Measurements from ENCODE around the gene RAB24. TPM values are rescaled to one million over a fixed set of nuclear protein-coding genes. Genes with fewer than 3 reads are reported as not detected.
"Not testable (repeated sequence)": the region's sequence is repeated elsewhere in the genome, so short reads cannot be mapped to it uniquely, and the experiment has no call there.

The RAB24 gene
- total RNA-seq, 1 experiment from 2014 or later, result 11.4 TPM

GRCh38 chr5:177346820-177347219, 43.3 kb upstream of the RAB24 start:
- Histone ChIP-seq H3K9me3 (ENCODE audit: low read length) (no peaks in the 10 kb centered on the region), H3K27ac (ENCODE audit: low read length) (no peak overlapping the region), H3K79me2 (ENCODE audit: low read length) (peaks cover 85% of the 10 kb centered on the region), H3K36me3 (ENCODE audit: insufficient read depth, low read length) (peaks cover 12% of the 10 kb centered on the region; the same call in 1 of the 2 replicates), H3K4me2 (ENCODE audit: low read depth, low read length, poor library complexity, severe bottlenecking) (no peak overlapping the region), H4K20me1 (ENCODE audit: insufficient read depth, low read depth, low read length) (no peaks in the 10 kb centered on the region), H3K4me3 (ENCODE audit: low read length) (no peak overlapping the region), H3K27me3 (ENCODE audit: low read length) (no peaks in the 10 kb centered on the region), H2AFZ (ENCODE audit: low read length) (no peak overlapping the region), H3K4me1 (ENCODE audit: low read length) (peaks cover 20% of the 10 kb centered on the region), H3K9ac (ENCODE audit: low read length) (no peak overlapping the region; the same call in 1 of the 2 replicates), H3K9me2 (replicated peaks; ENCODE audit: insufficient read depth, low read length) (no peaks in the 10 kb centered on the region)
- DNase-seq, result no peak

GRCh38 chr5:177344891-177345290, 41.4 kb upstream of the RAB24 start:
- H3K9ac ChIP-seq (ENCODE audit: low read length), result no peak overlapping the region
- H3K27me3 ChIP-seq (ENCODE audit: low read length), result no peaks in the 10 kb centered on the region

DNA sequence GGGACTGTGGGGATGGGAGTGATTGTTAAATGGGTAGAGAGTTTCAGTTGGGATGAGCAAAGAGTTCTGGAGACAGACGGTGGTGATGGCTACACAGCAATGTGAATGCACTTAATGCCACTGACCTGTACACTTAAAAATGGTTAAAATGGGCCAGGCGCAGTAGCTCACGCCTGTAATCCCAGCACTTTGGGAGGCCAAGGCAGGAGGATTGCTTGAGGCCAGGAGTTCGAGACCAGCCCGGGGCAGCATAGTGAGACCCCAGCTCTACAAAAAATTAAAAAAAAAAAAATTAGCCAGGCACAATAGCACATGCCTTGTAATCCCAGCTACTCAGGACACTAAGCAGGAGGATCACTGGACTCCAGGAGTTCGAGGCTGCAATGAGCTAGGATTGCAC, 40.3 kb upstream of the RAB24 start:
- Histone ChIP-seq H3K36me3 (ENCODE audit: insufficient read depth, low read length) (peaks cover 18% of the 10 kb centered on the region; the same call in 1 of the 2 replicates), H4K20me1 (ENCODE audit: insufficient read depth, low read depth, low read length) (0 out of 2 replicates have a peak, but pooled peaks cover 3% of the 10 kb centered on the region)

More at GRCh38 chr5:177344891-177345290, 41.4 kb upstream of the RAB24 start:
- Histone ChIP-seq H3K4me3 (ENCODE audit: low read length) (no peak overlapping the region), H3K9me2 (replicated peaks; ENCODE audit: insufficient read depth, low read length) (no peaks in the 10 kb centered on the region), H3K79me2 (ENCODE audit: low read length) (peaks cover 81% of the 10 kb centered on the region), H3K4me2 (ENCODE audit: low read depth, low read length, poor library complexity, severe bottlenecking) (no peak overlapping the region), H3K27ac (ENCODE audit: low read length) (no peak overlapping the region), H2AFZ (ENCODE audit: low read length) (no peak overlapping the region), H3K9me3 (ENCODE audit: low read length) (no peaks in the 10 kb centered on the region), H3K36me3 (ENCODE audit: insufficient read depth, low read length) (peaks cover 18% of the 10 kb centered on the region; the same call in 1 of the 2 replicates), H3K4me1 (ENCODE audit: low read length) (peaks cover 12% of the 10 kb centered on the region), H4K20me1 (ENCODE audit: insufficient read depth, low read depth, low read length) (no peaks in the 10 kb centered on the region)
- DNase-seq, result no peak

GRCh38 chr5:177343000-177343399, 39.5 kb upstream of the RAB24 start:
- H3K27ac ChIP-seq (ENCODE audit: low read length); H3K4me1 ChIP-seq (ENCODE audit: low read length); DNase-seq; H3K9ac ChIP-seq (ENCODE audit: low read length); H3K27me3 ChIP-seq (ENCODE audit: low read length); H4K20me1 ChIP-seq (ENCODE audit: insufficient read depth, low read depth, low read length); H2AFZ ChIP-seq (ENCODE audit: low read length); H3K4me3 ChIP-seq (ENCODE audit: low read length); H3K9me2 ChIP-seq (replicated peaks; ENCODE audit: insufficient read depth, low read length); H3K9me3 ChIP-seq (ENCODE audit: low read length); H3K4me2 ChIP-seq (ENCODE audit: low read depth, low read length, poor library complexity, severe bottlenecking): not testable (repeated sequence)
- peaks cover 18% of the 10 kb centered on the region; the same call in 1 of the 2 replicates for H3K36me3 ChIP-seq (ENCODE audit: insufficient read depth, low read length)
- peaks cover 74% of the 10 kb centered on the region for H3K79me2 ChIP-seq (ENCODE audit: low read length)

More for the DNA sequence above, 40.3 kb upstream of the RAB24 start:
- Histone ChIP-seq H3K4me1 (ENCODE audit: low read length) (peaks cover under 1% of the 10 kb centered on the region; the same call in 1 of the 2 replicates), H3K9ac (ENCODE audit: low read length) (no peak overlapping the region), H3K4me3 (ENCODE audit: low read length) (no peak overlapping the region), H3K9me3 (ENCODE audit: low read length) (no peaks in the 10 kb centered on the region), H3K9me2 (replicated peaks; ENCODE audit: insufficient read depth, low read length) (no peaks in the 10 kb centered on the region), H3K4me2 (ENCODE audit: low read depth, low read length, poor library complexity, severe bottlenecking) (no peak overlapping the region), H3K27ac (ENCODE audit: low read length) (no peak overlapping the region), H2AFZ (ENCODE audit: low read length) (no peak overlapping the region), H3K27me3 (ENCODE audit: low read length) (no peaks in the 10 kb centered on the region), H3K79me2 (ENCODE audit: low read length) (peaks cover 81% of the 10 kb centered on the region)
- DNase-seq, result no peak

DNA sequence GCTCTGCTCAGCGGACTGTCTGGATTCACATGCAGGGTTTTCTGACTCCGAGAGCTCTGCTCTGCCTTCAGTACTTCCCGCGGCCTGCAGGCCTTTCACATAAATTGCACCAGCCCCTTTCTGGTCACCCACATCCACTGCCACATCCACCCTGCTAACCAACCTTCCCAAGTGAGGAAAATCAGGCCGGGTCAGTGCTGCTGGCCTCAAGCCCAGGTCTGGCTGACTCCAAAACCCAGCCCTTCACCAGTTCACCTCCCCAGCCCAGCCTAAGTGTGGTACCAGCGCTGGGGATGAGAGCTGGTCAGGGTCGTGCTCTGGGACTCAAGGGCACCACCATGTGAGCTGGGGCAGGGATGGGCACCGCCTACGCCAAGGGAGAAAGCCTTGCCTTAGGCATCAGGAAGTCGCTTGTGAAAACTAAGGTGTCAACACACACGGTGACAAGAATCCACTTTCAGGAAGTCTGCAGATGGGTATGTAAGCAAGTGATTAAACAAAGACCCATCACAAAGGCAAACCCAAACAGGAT, 35.7 kb upstream of the RAB24 start:
- Histone ChIP-seq H3K4me1 (ENCODE audit: low read length) (no peaks in the 10 kb centered on the region), H3K9me2 (replicated peaks; ENCODE audit: insufficient read depth, low read length) (no peaks in the 10 kb centered on the region), H2AFZ (ENCODE audit: low read length) (no peak overlapping the region), H3K4me3 (ENCODE audit: low read length) (no peak overlapping the region), H3K27me3 (ENCODE audit: low read length) (no peaks in the 10 kb centered on the region), H3K9ac (ENCODE audit: low read length) (no peak overlapping the region), H3K79me2 (ENCODE audit: low read length) (peaks cover 38% of the 10 kb centered on the region), H3K36me3 (ENCODE audit: insufficient read depth, low read length) (peaks cover 19% of the 10 kb centered on the region; the same call in 1 of the 2 replicates), H3K4me2 (ENCODE audit: low read depth, low read length, poor library complexity, severe bottlenecking) (no peak overlapping the region), H4K20me1 (ENCODE audit: insufficient read depth, low read depth, low read length) (peaks cover 9% of the 10 kb centered on the region; the same call in 1 of the 2 replicates), H3K27ac (ENCODE audit: low read length) (no peak overlapping the region), H3K9me3 (ENCODE audit: low read length) (no peaks in the 10 kb centered on the region)
- no peak for DNase-seq

- Histone ChIP-seq H3K27ac (ENCODE audit: low read length) (no peak overlapping the region), H3K4me1 (ENCODE audit: low read length) (no peaks in the 10 kb centered on the region)
Observed at GRCh38 chr5:177338251-177339106, 35.0 kb upstream of the RAB24 start.

GRCh38 chr5:177336603-177337494, 33.3 kb upstream of the RAB24 start:
- H3K4me3 ChIP-seq (ENCODE audit: low read length), result no peak overlapping the region
- no peak overlapping the region for H3K9ac ChIP-seq (ENCODE audit: low read length)
- peaks cover 17% of the 10 kb centered on the region; the same call in 1 of the 2 replicates for H3K36me3 ChIP-seq (ENCODE audit: insufficient read depth, low read length)
- no peaks in the 10 kb centered on the region for H3K27me3 ChIP-seq (ENCODE audit: low read length)
- no peak overlapping the region for H2AFZ ChIP-seq (ENCODE audit: low read length)
- DNase-seq, result no peak
- H3K9me2 ChIP-seq (replicated peaks; ENCODE audit: insufficient read depth, low read length), result no peaks in the 10 kb centered on the region
- H3K79me2 ChIP-seq (ENCODE audit: low read length), result peaks cover 22% of the 10 kb centered on the region
- H3K4me2 ChIP-seq (ENCODE audit: low read depth, low read length, poor library complexity, severe bottlenecking), result no peak overlapping the region
- H3K27ac ChIP-seq (ENCODE audit: low read length), result no peak overlapping the region
- peaks cover 9% of the 10 kb centered on the region; the same call in 1 of the 2 replicates for H4K20me1 ChIP-seq (ENCODE audit: insufficient read depth, low read depth, low read length)
- H3K4me1 ChIP-seq (ENCODE audit: low read length), result no peaks in the 10 kb centered on the region
- no peaks in the 10 kb centered on the region for H3K9me3 ChIP-seq (ENCODE audit: low read length)

More at GRCh38 chr5:177338251-177339106, 35.0 kb upstream of the RAB24 start:
- Histone ChIP-seq H3K79me2 (ENCODE audit: low read length) (peaks cover 34% of the 10 kb centered on the region), H3K9me2 (replicated peaks; ENCODE audit: insufficient read depth, low read length) (no peaks in the 10 kb centered on the region), H3K9me3 (ENCODE audit: low read length) (no peaks in the 10 kb centered on the region), H3K36me3 (ENCODE audit: insufficient read depth, low read length) (peaks cover 22% of the 10 kb centered on the region; the same call in 1 of the 2 replicates), H3K4me2 (ENCODE audit: low read depth, low read length, poor library complexity, severe bottlenecking) (no peak overlapping the region), H3K27me3 (ENCODE audit: low read length) (no peaks in the 10 kb centered on the region), H2AFZ (ENCODE audit: low read length) (no peak overlapping the region), H3K4me3 (ENCODE audit: low read length) (no peak overlapping the region), H3K9ac (ENCODE audit: low read length) (no peak overlapping the region), H4K20me1 (ENCODE audit: insufficient read depth, low read depth, low read length) (peaks cover 9% of the 10 kb centered on the region; the same call in 1 of the 2 replicates)
- DNase-seq, result no peak

All from Karpas-422 (cell line).